Suprapubic skin (tissue), 4 donors: ENCODE data around the gene CCDC167. TPM values are rescaled to one million over a fixed set of nuclear protein-coding genes. Genes with fewer than 3 reads are reported as not detected.

Experiments
- DNase-seq, 2 donors: peaks; one replicate each; pipeline ENCODE4 v3.0.0-alpha.2; 2019; ENCODE audit warnings: low spot score in 2 of 2
- H3K27ac ChIP-seq: fragments of 200-600 bp; sonication (generic); one replicate; pipeline ENCODE4 v1.5.1; 2019
- H3K27me3 ChIP-seq: fragments of 200-600 bp; sonication (generic); one replicate; pipeline ENCODE4 v1.5.1; 2019
- H3K36me3 ChIP-seq: fragments of 200-600 bp; sonication (generic); one replicate; pipeline ENCODE4 v1.5.1; 2019
- H3K4me1 ChIP-seq: fragments of 200-600 bp; sonication (generic); one replicate; pipeline ENCODE4 v1.5.1; 2019
- H3K4me3 ChIP-seq: fragments of 200-600 bp; sonication (generic); one replicate; pipeline ENCODE4 v1.5.1; 2019; ENCODE audit warnings: mild to moderate bottlenecking
- H3K9me3 ChIP-seq: fragments of 200-600 bp; sonication (generic); one replicate; pipeline ENCODE4 v1.5.1; 2019
- EP300 ChIP-seq: sonication (generic); formaldehyde crosslinking; IDR thresholded peaks from one replicate; pipeline ENCODE4 v1.6.1; 2017; ENCODE audit warnings: antibody characterized with exemption
- POLR2A ChIP-seq, 2 donors: fragments of 450-650 bp; IDR thresholded peaks; one replicate each; pipeline ENCODE4 v1.6.1; 2017; ENCODE audit warnings: antibody characterized with exemption in 2 of 2, mild to moderate bottlenecking in 2 of 2, moderate library complexity in 2 of 2
- POLR2AphosphoS5 ChIP-seq, 3 donors: sonication (generic); formaldehyde crosslinking; IDR thresholded peaks; one replicate each; pipeline ENCODE4 v1.6.1; 2017; ENCODE audit warnings: antibody characterized with exemption in 3 of 3
- WGBS: methylation state at CpG from one replicate; pipeline ENCODE4 v1.1.5; 2018; 5-methylcytosine and 5-hydroxymethylcytosine counted together
- total RNA-seq, 4 donors: library from RNA; depleted of rRNA; stranded (reverse); fragments of >200 nt; gene quantifications; one replicate each; pipeline ENCODE4 v1.1.0, GENCODE V29; 2016
- TF ChIP-seq, protein P1 (sequence below), 2 donors: fragments of 200-600 bp in 1 of 2; fragments of 450-650 bp in 1 of 2; sonication (generic) in 1 of 2; IDR thresholded peaks; one replicate each; pipeline ENCODE4 v1.5.1; 2016 to 2019; ENCODE audit warnings: antibody characterized with exemption in 2 of 2, mild to moderate bottlenecking in 1 of 2, moderate library complexity in 1 of 2

Gene CCDC167
- total RNA-seq, 4 donors from 2014 or later = 16.3 to 31.3 (median 25.1) TPM

DNA sequence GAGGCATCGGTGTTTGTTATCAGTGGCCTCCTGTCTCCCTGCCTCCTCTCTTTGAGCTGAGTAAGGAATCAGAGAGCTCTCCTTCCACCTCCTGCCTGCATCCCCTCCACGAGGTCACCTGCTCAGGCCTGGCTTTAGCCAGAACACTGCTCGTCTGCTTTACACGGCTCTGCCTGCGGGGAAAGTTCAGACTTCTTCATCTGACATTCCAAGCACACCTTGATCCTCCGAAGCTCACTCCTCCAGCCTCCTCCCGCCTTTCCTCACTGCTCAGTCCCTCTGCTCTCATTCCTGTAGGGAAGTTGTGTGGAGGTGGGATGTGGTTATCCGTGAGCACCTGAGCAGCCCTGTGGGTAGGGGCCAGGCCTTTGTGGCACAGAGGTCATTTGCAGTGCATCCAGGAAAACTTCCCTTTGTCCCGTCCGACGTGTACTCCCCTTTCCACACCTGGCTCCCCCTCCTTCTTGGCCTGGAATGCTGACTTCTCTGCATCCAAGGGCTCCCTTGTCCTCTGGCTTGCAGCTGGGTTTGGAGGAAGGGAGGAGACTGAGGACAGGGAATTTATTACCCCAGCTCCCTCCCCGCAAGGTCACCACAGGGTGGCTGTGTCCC, 12.8 kb upstream of the CCDC167 start:
- peaks cover 11% of the 10 kb centered on the region for H3K4me1 ChIP-seq
- no peak overlapping the region for H3K4me3 ChIP-seq
- H3K27me3 ChIP-seq = peaks cover 45% of the 10 kb centered on the region
- no peak overlapping the region for H3K27ac ChIP-seq
- no peaks in the 10 kb centered on the region for H3K36me3 ChIP-seq
- no peak for DNase-seq
- WGBS = 53% methylated on average over 12 of the region's 12 CpGs
- no peaks in the 10 kb centered on the region for H3K9me3 ChIP-seq
- TF ChIP-seq POLR2A (IDR thresholded peaks at IDR 0.05) (no peak), POLR2AphosphoS5 (IDR thresholded peaks at IDR 0.05) (no peak), EP300 (no peak)
- TF ChIP-seq, protein P1, sequence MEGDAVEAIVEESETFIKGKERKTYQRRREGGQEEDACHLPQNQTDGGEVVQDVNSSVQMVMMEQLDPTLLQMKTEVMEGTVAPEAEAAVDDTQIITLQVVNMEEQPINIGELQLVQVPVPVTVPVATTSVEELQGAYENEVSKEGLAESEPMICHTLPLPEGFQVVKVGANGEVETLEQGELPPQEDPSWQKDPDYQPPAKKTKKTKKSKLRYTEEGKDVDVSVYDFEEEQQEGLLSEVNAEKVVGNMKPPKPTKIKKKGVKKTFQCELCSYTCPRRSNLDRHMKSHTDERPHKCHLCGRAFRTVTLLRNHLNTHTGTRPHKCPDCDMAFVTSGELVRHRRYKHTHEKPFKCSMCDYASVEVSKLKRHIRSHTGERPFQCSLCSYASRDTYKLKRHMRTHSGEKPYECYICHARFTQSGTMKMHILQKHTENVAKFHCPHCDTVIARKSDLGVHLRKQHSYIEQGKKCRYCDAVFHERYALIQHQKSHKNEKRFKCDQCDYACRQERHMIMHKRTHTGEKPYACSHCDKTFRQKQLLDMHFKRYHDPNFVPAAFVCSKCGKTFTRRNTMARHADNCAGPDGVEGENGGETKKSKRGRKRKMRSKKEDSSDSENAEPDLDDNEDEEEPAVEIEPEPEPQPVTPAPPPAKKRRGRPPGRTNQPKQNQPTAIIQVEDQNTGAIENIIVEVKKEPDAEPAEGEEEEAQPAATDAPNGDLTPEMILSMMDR (IDR thresholded peaks at IDR 0.05) = no peak

DNA sequence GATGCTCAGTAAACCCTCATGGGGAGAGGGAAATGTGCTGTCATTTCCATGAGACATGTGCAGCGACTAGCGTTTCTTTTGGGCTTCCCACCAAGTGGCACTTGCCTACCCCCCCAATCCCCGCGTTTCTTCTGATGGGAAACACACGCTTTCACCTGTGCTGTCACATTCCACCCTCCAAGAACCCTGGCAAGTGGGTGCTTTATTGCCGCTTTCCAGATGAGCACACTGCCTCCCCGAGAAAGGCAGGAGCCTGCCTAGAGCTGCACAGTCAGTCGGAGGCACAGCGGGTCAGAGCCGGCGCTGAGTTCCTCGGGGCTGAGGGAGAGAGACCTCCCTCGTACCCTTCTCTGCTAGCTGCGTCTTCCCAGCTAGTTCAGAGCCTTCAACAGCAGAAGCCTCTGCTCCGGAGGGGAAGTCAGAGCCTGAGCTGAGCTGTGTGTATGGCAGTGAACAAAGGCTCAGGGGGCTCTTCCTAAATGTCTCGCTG, 12.3 kb upstream of the CCDC167 start:
- TF ChIP-seq, protein P1 (IDR thresholded peaks at IDR 0.05) = no peak
- no peak for TF ChIP-seq POLR2AphosphoS5 (IDR thresholded peaks at IDR 0.05)
- no peak for TF ChIP-seq POLR2A (IDR thresholded peaks at IDR 0.05)
- no peak for TF ChIP-seq EP300
- WGBS = 67% methylated on average over 15 of the region's 16 CpGs
- H3K4me1 ChIP-seq = peaks cover 11% of the 10 kb centered on the region

DNA sequence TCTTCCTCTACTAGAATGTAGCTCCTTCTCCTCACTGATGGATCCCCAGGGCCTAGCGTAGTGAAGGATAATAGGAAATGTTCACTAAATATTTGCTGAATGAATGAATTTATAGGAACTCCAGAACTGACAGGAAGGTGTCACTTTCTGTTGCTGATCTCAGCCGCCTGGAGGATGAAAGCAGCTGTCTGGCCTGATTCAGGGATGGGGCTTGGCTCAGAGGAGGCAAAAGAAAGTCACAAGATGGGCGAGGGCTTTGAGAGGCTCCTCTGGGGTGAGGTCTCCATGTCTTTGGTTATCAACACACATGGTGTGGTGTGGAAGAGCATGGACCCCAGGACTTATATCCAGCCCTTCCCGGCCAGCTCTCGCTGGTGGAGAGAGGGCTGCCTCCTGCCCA, 11.5 kb upstream of the CCDC167 start:
- Histone ChIP-seq H3K27me3 (peaks cover 40% of the 10 kb centered on the region), H3K36me3 (no peaks in the 10 kb centered on the region), H3K27ac (no peak overlapping the region), H3K4me3 (no peak overlapping the region), H3K4me1 (peaks cover 5% of the 10 kb centered on the region), H3K9me3 (no peaks in the 10 kb centered on the region)
- DNase-seq = no peak
- 86% methylated on average over 5 of the region's 5 CpGs for WGBS
- TF ChIP-seq POLR2A (IDR thresholded peaks at IDR 0.05) = no peak
- TF ChIP-seq EP300 = no peak
- TF ChIP-seq, protein P1 (IDR thresholded peaks at IDR 0.05) = no peak
- no peak for TF ChIP-seq POLR2AphosphoS5 (IDR thresholded peaks at IDR 0.05)

More for the DNA sequence above, 12.3 kb upstream of the CCDC167 start:
- no peak overlapping the region for H3K4me3 ChIP-seq
- H3K27ac ChIP-seq = no peak overlapping the region
- H3K9me3 ChIP-seq = no peaks in the 10 kb centered on the region
- no peaks in the 10 kb centered on the region for H3K36me3 ChIP-seq
- peaks cover 45% of the 10 kb centered on the region for H3K27me3 ChIP-seq
- DNase-seq = no peak

DNA sequence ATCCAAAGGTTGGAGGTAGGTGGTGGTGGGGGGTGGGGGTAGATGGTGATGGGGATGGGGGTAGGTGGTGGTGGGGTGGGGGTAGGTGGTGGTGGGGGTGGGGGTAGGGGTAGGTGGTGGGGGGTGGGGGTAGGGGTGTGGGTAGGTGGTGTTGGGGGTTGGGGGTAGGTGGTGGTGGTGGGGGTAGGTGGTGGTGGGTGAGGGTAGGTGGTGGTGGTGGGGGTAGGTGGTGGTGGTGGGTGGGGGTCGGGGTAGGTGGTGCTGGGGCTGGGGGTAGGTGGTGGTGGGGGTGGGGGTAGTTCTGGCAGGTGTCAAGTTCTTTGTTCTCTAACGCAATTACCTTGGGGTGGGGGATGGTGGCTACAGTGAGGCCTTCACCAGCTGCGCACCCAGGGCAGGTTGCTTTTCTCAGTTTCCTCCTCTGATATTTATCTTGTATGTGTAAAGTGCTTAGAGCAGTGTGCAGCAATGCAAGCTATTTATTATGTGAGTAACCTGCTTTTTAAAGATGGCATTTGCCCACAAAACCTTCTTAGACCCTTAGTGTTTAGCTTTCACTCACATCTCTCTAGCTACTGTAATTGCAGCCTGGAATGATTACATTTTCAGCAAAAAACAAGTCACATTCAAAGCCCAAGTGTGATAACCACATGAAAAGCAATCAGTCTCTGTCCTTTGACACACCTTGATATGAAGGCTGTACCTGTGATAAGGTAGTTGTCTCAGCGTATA, 8.2 kb upstream of the CCDC167 start:
- Histone ChIP-seq H3K4me3 (no peak overlapping the region), H3K27me3 (peaks cover 17% of the 10 kb centered on the region), H3K36me3 (no peaks in the 10 kb centered on the region), H3K27ac (no peak overlapping the region), H3K9me3 (no peaks in the 10 kb centered on the region), H3K4me1 (no peaks in the 10 kb centered on the region)
- WGBS = 59% methylated on average over 4 of the region's 4 CpGs
- no peak for DNase-seq
- TF ChIP-seq EP300 (no peak), POLR2AphosphoS5 (IDR thresholded peaks at IDR 0.05) (no peak), POLR2A (IDR thresholded peaks at IDR 0.05) (no peak)
- TF ChIP-seq, protein P1 (IDR thresholded peaks at IDR 0.05) = no peak

DNA sequence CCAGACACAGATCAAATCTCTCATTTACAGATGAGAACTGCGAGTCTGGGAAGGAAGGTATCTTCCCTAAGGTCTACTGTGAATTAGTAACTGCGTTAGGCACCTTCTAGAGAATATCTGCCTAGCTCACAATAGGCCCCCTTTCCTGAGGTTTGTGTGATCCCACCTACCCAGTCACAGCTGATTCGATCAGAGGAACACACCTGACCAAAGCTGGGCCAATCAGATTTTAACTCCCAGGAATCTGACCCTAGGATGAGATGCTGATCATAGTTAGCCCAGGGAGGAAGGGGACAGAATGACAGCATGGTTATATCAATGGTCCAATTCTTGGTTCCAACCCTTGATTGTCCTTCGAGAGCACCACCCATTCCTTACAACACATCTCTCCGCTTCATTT, 7.4 kb upstream of the CCDC167 start:
- Histone ChIP-seq H3K27ac (no peak overlapping the region), H3K9me3 (no peaks in the 10 kb centered on the region), H3K36me3 (no peaks in the 10 kb centered on the region), H3K4me3 (no peak overlapping the region), H3K27me3 (peaks cover 9% of the 10 kb centered on the region), H3K4me1 (no peaks in the 10 kb centered on the region)
- TF ChIP-seq EP300 = no peak
- no peak for TF ChIP-seq POLR2AphosphoS5 (IDR thresholded peaks at IDR 0.05)
- TF ChIP-seq, protein P1 (IDR thresholded peaks at IDR 0.05) = no peak
- no peak for TF ChIP-seq POLR2A (IDR thresholded peaks at IDR 0.05)
- DNase-seq = no peak
- 92% methylated on average over 5 of the region's 5 CpGs for WGBS
